CD1c-positive myeloid dendritic cell (primary cell): ENCODE data around the gene PABPN1L.

Source experiments
- DNase-seq: peaks from one replicate; pipeline ENCODE4 v3.0.0-alpha.2; 2016; ENCODE audit errors: extremely low spot score

The PABPN1L gene

DNA sequence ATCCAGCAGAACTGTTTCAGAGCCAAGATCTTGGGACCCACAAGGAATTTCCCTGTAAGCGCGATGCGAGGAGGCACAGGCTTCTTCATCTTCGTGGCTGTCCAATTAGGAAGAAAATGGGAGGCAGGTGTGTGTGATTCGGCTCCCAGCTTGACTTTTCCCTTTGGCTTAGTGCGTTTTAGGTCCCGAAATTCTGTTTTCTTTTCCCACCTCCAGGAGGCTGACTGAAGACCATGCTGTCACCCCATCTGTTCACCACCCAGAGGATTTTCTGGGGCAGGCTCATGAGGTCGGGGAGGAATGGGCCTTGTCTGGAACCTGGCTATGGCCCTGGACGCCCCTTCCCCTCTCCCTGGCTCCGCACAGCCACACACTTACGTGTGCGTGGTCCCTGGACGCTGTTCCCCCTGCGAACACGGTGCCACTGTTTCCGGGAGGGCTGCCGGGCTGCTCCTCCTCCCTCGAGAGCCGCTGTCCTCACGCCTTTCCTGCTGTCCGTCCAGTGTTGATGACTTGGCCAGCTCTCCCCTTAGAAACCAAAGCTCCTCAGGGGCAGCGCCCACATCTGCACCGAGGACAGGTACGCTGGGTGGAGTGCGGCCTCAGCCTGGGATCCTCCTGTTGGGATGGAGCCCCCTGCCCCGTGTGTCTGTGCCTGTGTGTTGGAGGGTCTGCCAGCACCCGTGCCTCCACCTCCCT, 2.7 kb upstream of the PABPN1L start:
- no peak for DNase-seq

DNA sequence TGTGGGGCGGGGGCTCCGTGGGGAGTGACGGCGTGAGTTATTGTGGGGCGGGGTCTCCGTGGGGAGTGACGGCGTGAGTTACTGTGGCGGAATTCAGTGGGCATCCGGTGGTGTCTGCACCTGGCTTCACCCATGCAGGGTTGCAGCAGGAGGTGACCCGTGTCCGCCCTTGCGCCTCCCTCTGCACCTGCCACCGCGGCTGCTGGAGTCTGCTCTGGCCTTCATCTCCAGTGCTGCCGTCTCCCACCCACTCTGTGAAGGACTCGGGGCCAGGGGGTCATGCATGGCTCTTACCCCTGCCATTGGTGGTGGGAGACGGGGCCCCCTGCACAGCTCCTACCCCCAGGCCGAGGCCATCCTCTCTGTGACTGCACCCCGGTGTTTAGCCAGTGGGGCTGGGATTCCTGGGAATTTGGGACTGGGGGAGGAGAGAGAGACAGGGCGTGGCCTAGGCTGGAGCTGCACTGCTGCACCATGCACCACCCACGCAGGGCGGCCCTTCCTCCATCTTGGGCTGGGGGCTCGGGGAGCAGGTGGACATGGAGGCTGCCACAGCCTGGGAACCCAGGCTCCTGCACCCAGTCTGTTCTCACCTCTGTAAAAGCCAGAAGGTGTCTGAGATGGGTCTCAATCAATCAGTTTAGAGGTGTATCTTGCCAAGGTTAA, 1.3 kb upstream of the PABPN1L start:
- no peak for DNase-seq

DNA sequence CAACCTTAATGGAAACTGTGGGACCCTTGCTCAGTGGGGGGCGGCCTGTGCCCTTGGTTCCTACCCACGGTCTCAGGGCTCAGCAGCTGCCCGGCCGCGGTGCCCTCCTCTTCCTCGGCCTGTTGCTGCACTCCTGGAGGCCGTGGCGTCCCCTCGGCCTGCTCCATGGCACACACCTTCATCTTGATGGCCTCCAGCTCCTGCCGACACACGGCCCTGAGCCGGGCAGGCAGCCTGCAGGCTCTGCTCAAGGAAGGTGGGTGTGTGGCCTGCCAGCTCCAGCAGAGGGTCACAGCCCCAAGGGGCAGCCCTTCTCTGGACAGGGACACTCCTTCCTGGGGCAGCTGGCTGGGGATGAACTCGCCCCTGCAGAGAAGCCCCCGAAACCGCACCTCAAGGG, 718 bp downstream of the PABPN1L start:
- DNase-seq = no peak

GRCh38 chr16:88865310-88865709, 1.1 kb downstream of the PABPN1L start:
- no peak for DNase-seq

DNA sequence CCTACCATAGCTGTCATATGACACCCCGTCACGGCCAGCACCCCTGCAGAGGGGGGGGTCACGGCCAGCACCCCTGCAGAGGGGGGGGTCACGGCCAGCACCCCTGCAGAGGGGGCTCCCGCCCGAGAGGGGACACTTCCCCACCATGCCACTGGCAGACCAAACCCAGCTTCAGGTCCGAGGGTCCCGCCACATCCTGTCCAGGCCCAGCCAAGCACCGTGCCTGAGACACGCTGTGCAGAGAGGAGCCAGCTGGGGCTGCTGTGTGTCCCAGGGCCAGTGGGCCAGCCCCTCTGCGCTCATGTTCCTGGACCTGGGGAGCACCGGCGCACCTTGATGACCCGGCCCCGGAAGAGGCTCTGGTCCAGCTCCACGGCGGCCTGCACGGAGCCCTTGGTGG, 1.9 kb downstream of the PABPN1L start:
- DNase-seq = no peak

DNA sequence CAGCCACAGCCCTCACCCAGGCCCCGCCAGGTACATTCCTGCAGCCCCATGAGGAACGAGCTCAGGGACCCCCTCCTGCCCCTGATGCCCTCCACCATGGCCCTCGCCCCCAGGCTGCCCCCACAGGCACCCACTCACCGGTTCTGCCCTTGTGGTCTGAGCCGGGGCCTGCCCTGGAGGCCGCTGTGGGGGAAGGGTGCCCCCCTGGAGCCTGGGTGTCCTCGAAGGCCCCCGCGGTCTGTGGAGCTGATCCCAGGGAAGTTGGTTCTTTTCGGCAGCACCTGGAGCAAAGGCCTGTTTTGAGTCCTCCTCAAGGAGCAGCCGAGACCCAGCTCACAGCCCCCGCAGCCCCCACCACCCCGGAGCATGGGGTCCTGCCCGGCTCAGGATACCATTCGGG, 2.4 kb downstream of the PABPN1L start:
- no peak for DNase-seq

DNA sequence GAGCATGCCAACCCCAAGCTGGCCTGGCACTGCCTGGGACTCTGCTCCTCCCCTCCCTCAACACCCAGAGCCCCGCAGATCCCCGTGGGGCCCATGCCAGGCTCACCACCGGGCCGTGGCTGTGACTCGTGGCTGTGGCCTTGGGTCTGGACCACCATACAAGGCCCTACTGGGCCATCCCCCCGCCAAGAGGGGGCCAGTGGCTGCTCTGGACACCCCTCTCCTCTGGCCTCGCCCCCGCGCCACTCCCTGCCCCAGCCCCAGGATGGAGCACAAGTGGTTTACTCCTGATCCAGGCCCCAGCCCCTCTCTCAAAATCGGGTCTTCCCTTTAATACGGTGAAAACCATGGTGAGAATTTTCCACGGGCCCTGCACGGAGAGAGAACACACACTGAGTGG, 3.0 kb downstream of the PABPN1L start:
- no peak for DNase-seq

GRCh38 chr16:88862968-88863367, 3.5 kb downstream of the PABPN1L start:
- no peak for DNase-seq

DNA sequence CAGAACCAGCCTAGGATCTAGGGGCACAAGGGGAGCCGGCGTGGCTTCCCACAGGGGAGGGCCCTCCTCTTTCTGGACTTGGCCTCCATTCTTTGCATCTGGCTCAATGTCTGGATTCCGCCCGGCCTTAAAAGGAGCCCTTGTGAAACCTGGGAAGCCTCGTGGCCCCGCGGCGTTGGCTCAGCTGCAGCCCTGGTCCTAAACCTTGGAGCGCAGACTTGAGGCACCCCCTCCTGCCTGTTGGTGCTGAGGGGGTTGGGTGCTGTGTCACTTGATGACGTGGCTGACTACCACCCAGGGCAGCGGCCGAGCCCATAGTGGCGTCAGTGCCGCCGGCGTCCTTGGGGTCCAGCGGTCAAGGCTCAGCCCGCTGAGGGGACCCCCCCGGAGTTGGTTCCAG, 5.1 kb downstream of the PABPN1L start:
- DNase-seq = no peak

- DNase-seq = no peak
Measured at GRCh38 chr16:88859381-88860091, 6.9 kb downstream of the PABPN1L start.

GRCh38 chr16:88857728-88858339, 8.6 kb downstream of the PABPN1L start:
- peak; percentile 86 for DNase-seq

DNA sequence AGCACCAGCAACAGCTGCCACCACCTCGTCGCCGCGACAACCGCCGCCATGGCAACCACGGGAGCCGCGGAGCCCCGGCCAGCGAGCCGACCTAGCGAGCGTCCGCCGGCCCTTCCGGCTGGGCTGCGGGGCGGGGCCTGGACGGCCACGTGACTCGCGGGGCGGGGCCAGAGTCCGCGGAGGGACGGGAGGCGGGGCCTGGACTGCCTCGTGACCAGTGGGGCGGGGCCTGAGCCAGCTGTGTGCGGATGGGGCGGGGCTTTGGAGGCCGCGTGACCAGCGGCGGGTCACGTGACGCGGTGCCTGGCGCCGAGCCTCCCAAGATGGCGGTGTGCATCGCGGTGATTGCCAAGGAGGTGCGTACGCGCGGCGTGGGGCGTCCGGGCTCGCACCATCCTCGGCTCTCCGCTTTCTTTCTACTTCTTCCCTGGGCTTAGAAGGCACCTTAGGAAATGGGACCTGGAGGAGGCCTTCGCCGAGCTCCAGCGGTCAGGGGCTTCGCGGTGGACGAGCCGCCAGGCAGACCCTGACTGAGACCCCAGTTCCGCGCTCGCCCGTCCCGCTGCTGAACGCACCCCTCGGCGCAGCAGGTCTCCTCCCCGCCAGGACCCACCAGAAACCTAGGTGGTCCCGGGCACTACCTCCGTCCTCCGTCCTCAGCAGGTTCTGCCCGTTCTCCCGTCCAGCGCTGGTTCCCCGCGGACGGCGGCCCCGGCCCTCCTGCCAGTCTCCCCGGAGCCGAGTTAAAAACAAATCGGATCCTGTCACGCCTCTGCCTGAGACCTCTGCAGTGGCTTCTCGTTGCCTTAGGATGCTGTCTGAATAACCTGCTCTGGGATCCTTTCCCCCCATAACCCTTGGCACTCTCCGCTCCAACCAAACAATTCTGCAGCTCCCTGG, 9.4 kb downstream of the PABPN1L start, which contains the start of the genes GALNS and TRAPPC2L:
Gene GALNS, minus strand, starts transcription at position 120 of the 900 bp plus-strand sequence. Its CDS starts 70 bp downstream, at position 50.
Gene TRAPPC2L, plus strand, starts transcription at position 300 of the 900 bp plus-strand sequence. Its CDS starts 24 bp downstream, at position 324.
- peak; percentile 99 for DNase-seq

DNA sequence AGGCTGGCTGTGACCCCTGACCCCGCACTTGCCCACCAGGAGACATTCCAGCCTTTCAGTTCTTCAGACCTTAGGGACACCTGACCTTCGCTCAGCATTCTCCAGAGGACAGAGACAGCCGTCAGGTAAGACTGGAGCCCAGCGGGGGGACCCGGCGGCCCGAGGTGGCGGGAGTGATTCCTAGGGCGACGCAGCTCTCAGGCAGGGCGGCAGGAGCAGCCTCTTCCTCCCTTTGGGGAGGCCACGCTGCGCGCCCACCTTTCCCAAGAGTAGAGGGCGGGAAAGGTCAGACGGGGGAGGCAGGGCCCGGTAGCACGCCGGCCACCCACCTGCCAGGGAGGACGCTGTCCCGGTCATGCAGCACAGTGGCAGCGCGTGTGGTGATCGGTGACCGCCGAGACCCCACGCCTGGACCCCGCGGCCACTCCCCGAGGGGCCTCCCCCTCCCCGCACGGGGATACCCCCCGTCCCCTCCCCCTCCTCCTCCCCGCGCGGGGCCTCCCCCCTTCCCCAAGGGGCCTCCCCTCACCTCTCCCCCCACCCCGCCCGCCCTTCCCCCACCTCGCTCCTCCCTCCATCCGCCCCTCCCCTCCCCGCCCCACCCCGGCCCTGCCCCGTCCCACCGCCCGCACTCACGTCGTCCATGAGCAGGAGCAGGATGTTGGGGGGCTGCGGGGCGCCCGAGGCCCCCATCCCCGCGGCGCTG, 10.2 kb downstream of the PABPN1L start:
- peak; percentile 30 for DNase-seq

GRCh38 chr16:88855736-88856121, 10.7 kb downstream of the PABPN1L start:
- no peak for DNase-seq

DNA sequence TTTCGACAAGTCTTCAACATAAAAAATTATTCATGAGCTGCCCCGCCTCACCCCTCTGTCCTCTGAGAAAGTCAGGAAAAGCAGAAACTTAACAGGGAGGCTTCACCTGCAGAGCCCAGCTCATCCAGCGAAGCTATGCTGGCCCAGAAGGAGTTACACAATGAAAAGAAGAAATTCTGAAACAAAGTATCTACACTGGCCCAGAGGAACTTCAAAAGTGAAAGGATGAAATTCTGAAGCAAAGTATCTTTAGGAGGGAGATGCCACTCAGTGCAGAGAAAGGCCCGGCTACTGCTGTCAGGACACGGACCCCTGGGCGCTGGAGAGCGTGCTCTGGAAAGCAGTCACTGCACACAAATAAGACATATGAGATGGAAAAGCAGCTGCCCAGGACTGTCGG, 11.3 kb downstream of the PABPN1L start:
- DNase-seq = peak; percentile 53

DNA sequence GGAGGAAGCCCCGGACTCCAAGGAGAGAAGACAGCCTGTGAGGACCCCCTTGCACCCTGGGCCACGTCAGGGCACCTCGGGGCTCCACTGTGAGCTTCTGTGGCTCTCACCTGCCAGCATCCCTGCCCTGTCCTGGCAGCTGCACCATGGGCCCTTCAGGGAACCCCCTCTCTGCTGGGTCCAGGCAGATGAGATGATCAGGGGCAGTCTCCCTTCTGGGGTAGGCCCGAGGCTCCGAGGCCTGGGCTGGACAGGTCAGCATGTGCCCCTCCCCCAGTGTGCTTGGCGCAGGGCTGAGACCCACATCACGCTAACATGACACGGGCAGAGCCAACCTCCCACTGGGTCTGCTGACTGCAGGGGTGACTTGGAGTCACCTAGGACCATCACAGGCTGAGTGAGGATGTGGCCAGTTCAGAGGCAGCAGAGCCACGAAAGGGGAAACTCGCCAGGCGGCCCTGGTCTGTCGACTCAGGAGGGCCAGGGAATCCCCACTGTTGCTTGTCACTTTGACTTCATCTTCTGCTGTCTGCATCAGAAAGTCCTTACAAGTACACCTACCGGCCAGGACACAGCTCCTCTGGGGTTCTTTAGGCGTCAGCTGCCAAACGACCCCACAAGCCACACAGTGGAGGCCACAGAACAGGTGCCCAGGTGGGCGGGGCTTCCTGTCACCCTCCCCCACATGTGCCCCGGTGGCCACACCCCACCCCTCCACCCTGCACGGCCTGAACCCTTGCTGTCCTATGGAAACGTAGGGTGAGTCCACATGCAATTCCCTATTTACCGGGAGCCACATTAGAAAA, 12.0 kb downstream of the PABPN1L start:
- DNase-seq = peak; percentile 86

DNA sequence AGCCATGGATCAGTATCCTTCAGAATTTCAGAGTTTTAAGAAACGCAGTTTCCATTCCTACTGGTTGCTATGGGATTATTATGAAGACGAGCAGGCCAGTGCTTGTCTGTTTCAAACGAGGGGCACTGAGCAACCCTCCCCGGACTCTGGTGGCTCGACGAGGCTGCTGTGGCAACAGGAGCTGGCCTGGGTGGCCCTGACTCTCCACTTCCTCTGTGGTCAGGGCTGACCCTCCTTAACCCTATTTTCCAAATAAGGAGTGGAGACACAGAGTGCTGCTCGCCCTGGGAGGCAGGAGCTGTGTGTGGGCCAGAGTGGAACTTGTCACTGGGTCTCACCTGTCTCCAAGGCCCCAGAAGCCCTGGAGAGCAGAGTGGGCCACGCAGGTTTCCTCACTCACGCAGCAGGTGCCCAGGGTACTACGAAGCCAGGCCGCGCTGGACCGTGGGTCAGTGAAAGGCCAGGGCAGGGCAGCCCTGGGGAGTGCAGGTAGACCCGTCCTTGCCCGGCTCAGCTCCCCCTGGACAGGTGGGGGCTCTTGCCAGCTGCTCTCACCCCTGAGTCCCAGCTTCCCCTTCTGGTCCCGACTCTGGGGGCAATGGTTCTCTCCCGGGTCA, 13.0 kb downstream of the PABPN1L start:
- DNase-seq = peak; percentile 70

DNA sequence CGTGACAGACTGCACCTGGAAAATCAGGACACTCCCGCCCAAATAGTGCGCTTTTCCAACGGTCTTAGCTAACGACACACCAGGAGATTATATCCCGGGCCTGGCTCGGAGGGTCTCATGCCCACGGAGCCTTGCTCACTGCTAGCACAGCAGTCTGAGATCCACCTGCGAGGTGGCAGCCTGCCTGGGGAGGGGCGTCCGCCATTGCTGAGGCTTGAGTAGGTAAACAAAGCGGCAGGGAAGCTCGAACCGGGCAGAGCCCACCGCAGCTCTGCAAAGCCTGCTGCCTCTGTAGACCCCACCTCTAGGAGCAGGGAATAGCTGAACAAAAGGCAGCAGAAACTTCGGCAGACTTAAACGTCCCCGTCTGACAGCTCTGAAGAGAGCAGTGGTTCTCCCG, 14.8 kb downstream of the PABPN1L start:
- DNase-seq = no peak

DNA sequence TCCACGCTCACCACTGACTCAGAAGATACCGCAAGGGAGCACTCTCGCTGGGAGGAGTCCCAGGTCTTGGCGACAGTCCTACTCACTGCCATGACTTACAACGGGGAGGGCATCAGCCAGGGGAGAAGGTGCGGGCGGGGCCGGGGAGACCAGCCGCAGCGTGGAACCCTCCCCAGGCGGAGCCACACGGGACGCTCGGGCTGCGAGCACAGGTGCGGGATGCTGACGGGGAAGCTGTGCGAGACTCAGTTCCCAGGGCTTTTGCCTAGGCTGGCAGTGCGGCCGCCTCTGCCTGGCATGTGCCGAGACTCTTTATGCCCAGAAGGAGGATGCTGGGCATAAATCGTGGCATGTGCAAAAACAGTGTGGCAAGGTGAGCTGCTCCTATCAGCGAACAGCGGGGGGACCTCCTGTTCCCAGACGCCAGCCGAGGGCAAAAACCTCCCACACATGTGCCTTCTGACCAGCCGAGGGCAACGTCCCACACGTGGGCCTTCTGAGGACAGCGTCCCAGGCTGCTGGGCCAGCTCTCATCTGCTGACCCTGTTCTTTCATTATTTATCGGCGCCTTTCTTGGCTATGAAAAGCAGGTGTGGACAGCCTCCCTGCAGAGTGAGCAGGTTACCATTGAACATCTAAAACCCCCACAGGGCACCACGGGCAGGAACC, 15.8 kb downstream of the PABPN1L start:
- no peak for DNase-seq
